ENCODE results near the gene C12orf76.
"Not testable (repeated sequence)": the region's sequence is repeated elsewhere in the genome, so short reads cannot be mapped to it uniquely, and the experiment has no call there.

Gene C12orf76

DNA sequence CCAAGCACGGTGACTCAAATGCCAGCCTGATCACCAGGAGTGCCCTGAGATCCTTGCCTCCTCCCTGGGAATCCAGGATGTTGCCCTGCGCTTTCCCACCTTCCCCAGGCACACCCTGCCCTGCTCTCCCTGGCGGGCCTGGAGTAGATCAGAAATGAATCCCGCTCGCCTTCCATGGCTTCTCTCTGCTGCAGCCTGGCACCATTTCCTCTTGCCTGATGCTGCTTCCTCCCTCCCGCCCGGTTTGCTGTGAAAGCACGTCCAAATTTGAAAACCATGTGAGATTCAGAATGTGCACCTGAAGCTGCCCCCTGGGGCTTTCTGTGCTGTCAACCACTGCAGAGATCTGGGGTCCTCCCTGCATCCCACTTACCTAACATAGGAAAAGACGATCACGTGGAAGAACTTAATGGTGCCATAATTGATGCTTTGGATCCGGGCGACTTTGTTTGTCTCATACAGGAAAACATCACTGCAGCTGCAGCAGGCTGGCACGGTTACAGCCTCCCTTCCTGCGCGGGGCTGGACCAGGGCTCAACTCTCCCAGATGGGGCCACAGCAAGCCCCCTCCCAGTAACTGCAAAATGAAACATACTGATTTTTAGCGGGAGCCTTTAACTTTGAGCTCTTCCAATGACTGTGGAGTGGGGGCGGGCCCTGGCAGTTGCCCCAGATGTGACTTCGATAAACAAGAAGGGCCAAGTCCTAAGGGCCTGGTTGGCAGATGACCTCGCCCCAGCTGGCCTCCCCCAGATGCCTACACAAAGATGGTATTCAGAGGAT is 24.9 kb upstream of the C12orf76 start:
- TF ChIP-seq, protein P1, sequence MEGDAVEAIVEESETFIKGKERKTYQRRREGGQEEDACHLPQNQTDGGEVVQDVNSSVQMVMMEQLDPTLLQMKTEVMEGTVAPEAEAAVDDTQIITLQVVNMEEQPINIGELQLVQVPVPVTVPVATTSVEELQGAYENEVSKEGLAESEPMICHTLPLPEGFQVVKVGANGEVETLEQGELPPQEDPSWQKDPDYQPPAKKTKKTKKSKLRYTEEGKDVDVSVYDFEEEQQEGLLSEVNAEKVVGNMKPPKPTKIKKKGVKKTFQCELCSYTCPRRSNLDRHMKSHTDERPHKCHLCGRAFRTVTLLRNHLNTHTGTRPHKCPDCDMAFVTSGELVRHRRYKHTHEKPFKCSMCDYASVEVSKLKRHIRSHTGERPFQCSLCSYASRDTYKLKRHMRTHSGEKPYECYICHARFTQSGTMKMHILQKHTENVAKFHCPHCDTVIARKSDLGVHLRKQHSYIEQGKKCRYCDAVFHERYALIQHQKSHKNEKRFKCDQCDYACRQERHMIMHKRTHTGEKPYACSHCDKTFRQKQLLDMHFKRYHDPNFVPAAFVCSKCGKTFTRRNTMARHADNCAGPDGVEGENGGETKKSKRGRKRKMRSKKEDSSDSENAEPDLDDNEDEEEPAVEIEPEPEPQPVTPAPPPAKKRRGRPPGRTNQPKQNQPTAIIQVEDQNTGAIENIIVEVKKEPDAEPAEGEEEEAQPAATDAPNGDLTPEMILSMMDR (IDR thresholded peaks at IDR 0.05; ENCODE audit: control insufficient read depth, insufficient read depth, low read depth, low read length, missing control alignments), result no peak
- DNase-seq (ENCODE audit: low read depth), result no peak
- H3K4me3 ChIP-seq (ENCODE audit: control insufficient read depth, low read depth, low read length), result peak overlapping the region; percentile 48

DNA sequence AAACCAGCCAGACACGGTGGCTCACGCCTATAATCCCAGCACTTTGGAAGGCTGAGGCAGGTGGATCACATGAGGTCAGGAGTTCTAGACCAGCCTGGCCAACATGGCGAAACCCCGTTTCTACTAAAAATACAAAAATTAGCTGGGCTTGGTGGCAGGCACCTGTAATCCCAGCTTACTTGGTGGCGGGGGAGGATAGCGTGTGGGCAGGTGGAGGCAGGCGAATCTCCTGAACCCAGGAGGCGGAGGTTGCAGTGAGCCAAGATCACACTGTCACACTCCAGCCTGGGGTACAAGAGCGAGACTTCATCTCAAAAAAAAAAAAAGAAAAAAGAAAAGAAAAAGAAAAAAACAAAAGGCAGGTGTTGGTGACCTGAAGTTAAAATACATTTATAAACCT is 24.3 kb upstream of the C12orf76 start:
- DNase-seq (ENCODE audit: low read depth); H3K4me3 ChIP-seq (ENCODE audit: control insufficient read depth, low read depth, low read length): not testable (repeated sequence)

DNA sequence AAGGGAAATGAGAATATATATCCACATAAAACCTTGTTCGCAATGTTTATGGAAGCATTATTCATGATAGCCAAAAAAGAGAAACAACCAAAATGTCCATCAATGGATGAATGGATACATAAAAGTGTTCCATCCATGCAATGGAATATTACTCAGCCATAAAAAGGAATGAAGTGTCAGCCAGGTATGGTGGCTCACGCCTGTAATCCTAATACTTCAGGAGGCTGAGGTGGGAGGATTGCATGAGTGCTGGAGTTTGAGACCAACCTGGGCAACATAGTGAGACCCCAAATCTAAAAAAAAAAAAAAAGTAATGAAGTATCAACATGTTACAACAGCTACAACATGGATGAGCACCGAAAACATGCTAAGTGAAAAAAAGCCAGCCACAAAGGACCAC is 23.6 kb upstream of the C12orf76 start:
- no peak overlapping the region for H3K4me3 ChIP-seq (ENCODE audit: control insufficient read depth, low read depth, low read length)
- TF ChIP-seq, protein P1 (IDR thresholded peaks at IDR 0.05; ENCODE audit: control insufficient read depth, insufficient read depth, low read depth, low read length, missing control alignments), result no peak
- DNase-seq (ENCODE audit: low read depth), result no peak

DNA sequence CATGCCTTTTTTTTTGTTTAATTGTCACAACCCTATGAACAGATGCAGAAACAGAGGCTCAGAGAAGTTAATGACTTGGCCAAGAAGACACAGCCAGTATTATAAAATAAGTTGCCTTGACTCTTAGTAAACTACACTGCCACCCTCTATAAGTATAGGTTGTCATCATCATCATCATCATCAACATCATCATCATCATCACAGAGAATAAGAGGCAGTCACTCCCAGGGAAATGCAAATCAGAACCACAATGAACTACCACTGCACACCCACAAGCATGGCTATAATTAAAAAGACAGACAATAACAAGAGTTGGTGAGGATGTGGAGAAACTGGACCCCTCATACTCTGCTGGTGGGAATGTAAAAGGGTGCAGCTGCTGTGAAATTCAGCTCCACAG is 23.2 kb upstream of the C12orf76 start:
- no peak overlapping the region for H3K4me3 ChIP-seq (ENCODE audit: control insufficient read depth, low read depth, low read length)
- TF ChIP-seq, protein P1 (IDR thresholded peaks at IDR 0.05; ENCODE audit: control insufficient read depth, insufficient read depth, low read depth, low read length, missing control alignments), result no peak
- DNase-seq (ENCODE audit: low read depth), result no peak

DNA sequence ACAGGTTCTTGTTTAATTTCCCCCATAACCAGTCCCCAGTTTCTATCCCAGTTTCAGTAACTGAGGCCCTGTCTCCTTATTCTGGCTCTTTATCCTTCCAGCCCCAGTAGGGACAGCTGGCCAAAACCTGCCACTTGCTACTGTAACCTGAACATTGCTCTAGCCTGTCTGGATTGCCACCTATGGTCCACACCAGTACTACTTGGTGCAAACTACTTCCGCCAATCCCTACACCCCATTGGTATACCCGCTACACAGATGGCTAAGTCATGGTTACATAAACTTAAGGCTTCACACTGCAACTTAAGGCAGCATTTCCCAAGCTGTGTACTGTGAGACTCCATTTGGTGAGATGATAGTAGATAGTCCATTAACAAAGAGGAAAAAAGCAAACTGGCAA is 20.3 kb upstream of the C12orf76 start:
- DNase-seq (ENCODE audit: low read depth), result no peak
- TF ChIP-seq, protein P1 (IDR thresholded peaks at IDR 0.05; ENCODE audit: control insufficient read depth, insufficient read depth, low read depth, low read length, missing control alignments), result no peak

DNA sequence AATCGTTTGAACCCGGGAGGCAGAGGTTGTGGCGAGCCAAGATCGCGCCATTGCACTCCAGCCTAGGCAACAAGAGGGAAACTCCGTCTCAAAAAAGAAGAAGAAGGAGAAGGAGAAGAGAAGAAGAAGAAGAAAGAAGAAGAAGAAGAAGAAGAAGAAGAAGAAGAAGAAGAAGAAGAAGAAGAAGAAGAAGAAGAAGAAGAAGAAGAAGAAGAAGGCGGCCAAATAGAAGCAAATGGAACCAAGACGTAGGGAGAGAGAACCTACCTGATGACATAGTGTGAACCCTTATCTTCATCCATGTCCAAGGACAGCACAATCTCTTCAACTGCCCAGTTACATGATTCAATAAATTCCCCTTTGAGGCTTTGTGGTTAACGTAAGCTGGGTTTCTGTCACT is 19.8 kb upstream of the C12orf76 start:
- DNase-seq (ENCODE audit: low read depth), result not testable (repeated sequence)

More for the DNA sequence above, 20.3 kb upstream of the C12orf76 start:
- no peak overlapping the region for H3K4me3 ChIP-seq (ENCODE audit: control insufficient read depth, low read depth, low read length)

DNA sequence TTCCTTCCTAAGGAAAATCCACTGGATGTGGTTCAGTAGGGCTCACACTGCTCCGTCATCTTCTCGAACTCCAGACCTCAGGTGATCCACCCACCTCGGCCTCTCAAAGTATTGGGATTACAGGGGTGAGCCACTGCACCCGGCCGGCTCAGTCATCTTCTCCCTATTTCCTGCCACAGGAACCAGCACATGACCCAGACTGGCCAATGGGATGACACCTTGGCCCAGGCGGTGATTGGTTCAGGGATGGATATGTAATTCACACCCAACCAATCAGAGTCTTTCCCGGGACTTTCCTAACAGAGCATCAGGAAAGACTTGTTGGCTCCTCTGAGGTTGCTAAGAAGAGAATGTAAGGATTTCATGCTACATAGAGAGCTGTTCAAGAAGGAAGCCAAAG is 19.2 kb upstream of the C12orf76 start:
- TF ChIP-seq, protein P1 (IDR thresholded peaks at IDR 0.05; ENCODE audit: control insufficient read depth, insufficient read depth, low read depth, low read length, missing control alignments), result no peak
- H3K4me3 ChIP-seq (ENCODE audit: control insufficient read depth, low read depth, low read length), result no peak overlapping the region
- DNase-seq (ENCODE audit: low read depth), result no peak

More for the DNA sequence above, 19.8 kb upstream of the C12orf76 start:
- H3K4me3 ChIP-seq (ENCODE audit: control insufficient read depth, low read depth, low read length), result not testable (repeated sequence)

DNA sequence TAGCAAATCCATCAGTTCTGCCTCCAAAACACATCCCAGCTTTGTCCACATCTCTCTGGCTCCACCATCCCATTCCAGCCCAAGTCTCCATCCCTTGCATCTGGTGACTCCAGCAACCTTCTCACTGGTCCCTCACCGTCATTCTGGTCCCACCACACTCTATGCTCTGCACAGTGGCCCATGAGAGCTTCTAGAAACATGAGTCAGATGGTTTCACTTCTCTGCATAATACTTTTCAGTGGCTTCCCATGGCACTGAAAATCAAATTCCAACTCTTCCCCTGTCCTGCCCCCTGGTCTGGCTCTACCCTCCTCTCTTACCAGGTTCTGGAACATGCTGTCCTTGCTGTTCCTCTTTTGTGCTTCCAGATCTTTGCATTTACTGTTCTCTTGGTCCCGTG is 17.2 kb upstream of the C12orf76 start:
- no peak overlapping the region for H3K4me3 ChIP-seq (ENCODE audit: control insufficient read depth, low read depth, low read length)
- no peak for DNase-seq (ENCODE audit: low read depth)
- TF ChIP-seq, protein P1 (IDR thresholded peaks at IDR 0.05; ENCODE audit: control insufficient read depth, insufficient read depth, low read depth, low read length, missing control alignments), result no peak
